Heart left ventricle (tissue), 16 donors: ENCODE measurements around the gene EMX1. TPM values are rescaled to one million over a fixed set of nuclear protein-coding genes. Genes with fewer than 3 reads are reported as not detected.
A peak's percentile ranks its signal among the peaks of the same experiment; 100 is the strongest.

Experiments
- ATAC-seq, 4 donors: fragments of 200-7000 bp; cut with Tn5 transposase; one replicate each; pipeline ENCODE4 v1.9.1; 2020 to 2022; ENCODE audit warnings: moderate library complexity in 4 of 4, mild to moderate bottlenecking in 3 of 4, moderate number of reproducible peaks in 1 of 4
- DNase-seq, 5 donors: peaks; one replicate each; pipeline ENCODE4 v3.0.0-alpha.2; 2020
- H3K27ac ChIP-seq, 12 donors: fragments of 200-600 bp; sonication (generic) in 4 of 12; one replicate each; pipeline versions ENCODE4 v1.5.0 to v1.8.0; 2016 to 2022; ENCODE audit warnings: mild to moderate bottlenecking in 2 of 12
- H3K27me3 ChIP-seq, 9 donors: fragments of 200-600 bp; sonication (generic) in 2 of 9; one replicate each; pipeline versions ENCODE4 v1.5.1 to v1.8.0; 2016 to 2022; ENCODE audit warnings: mild to moderate bottlenecking in 3 of 9
- H3K36me3 ChIP-seq, 9 donors: fragments of 200-600 bp; sonication (generic) in 2 of 9; one replicate each; pipeline versions ENCODE4 v1.5.0 to v1.8.0; 2018 to 2022; ENCODE audit warnings: mild to moderate bottlenecking in 2 of 9
- H3K4me1 ChIP-seq, 12 donors: fragments of 200-600 bp; sonication (generic) in 4 of 12; one replicate each; pipeline versions ENCODE4 v1.5.0 to v1.8.0; 2016 to 2022; ENCODE audit warnings: mild to moderate bottlenecking in 3 of 12
- H3K4me3 ChIP-seq, 12 donors: fragments of 200-600 bp; sonication (generic) in 4 of 12; one replicate each; pipeline versions ENCODE4 v1.5.0 to v1.8.0; 2017 to 2022; ENCODE audit warnings: mild to moderate bottlenecking in 9 of 12, moderate library complexity in 4 of 12
- H3K9me3 ChIP-seq, 12 donors: fragments of 200-600 bp; sonication (generic) in 4 of 12; one replicate each; pipeline versions ENCODE4 v1.5.0 to v1.8.0; 2016 to 2022; ENCODE audit warnings: mild to moderate bottlenecking in 1 of 12
- POLR2A ChIP-seq, 2 donors: fragments of 450-650 bp; IDR thresholded peaks; one replicate each; pipeline ENCODE4 v1.6.1; 2017; ENCODE audit warnings: antibody characterized with exemption in 2 of 2, mild to moderate bottlenecking in 2 of 2, moderate library complexity in 2 of 2
- WGBS, 4 donors: extraction: QIAGEN DNeasy Blood & Tissue Kit in 2 of 4; methylation state at CpG; one replicate each; pipeline versions ENCODE4 v1.1.5 to v1.1.7; 2013 to 2018; 5-methylcytosine and 5-hydroxymethylcytosine counted together
- intact Hi-C, 10 donors: fragments of 100-400 bp; cut with DNase I; formaldehyde crosslinking; loops; one replicate each; pipeline versions ENCODE4 v1.11.1 to v1.14.2; 2022
- polyA plus RNA-seq, 2 donors: library from polyadenylated mRNA; stranded (reverse); fragments of 200-250 nt; gene quantifications; one replicate each; pipeline ENCODE4 v1.2.3, GENCODE V29; 2013
- total RNA-seq, 9 donors: library from RNA; depleted of rRNA in 2 of 9; stranded (reverse); fragments of >200 nt in 2 of 9; fragmentation: NEBNext Ultra II Directional in 3 of 9; extraction: Animal tissue kit (Norgen Biotek cat#: 25700) in 3 of 9; gene quantifications; one replicate each; pipeline versions ENCODE4 v1.1.0 to v1.2.4, GENCODE V29; 2016 to 2023
- TF ChIP-seq, protein P1 (sequence below), 12 donors: fragments of 200-600 bp; sonication (generic) in 4 of 12; IDR thresholded peaks; one replicate each; pipeline versions ENCODE4 v1.5.0 to v1.8.0; 2018 to 2022; ENCODE audit warnings: antibody characterized with exemption in 12 of 12, mild to moderate bottlenecking in 5 of 12
- donor health status: ischemic (EF 13 %, LVEDD 7.1; RV severe dilation, severe dysfunction).
- donor health status: healthy with polysubstance abuse.
- donor health status: DM: no; HTN: yes; CAD: no.
- donor health status: DM: no; HTN: no; CAD: no.
- donor health status: ischemic (EF 25% LVEDD 6.9; RV normal size, moderate dysfunction).
- donor health status: ischemic (EF 25% LVEDD 5.7; RV mildly dilated, moderate dysfunction).
- donor health status: healthy.
- donor health status: DM: yes; HTN: yes; CAD: no.
- donor health status: ischemic (EF 35%, LVEDD 5.7; RV mildly dilated, moderate dysfunction).
- donor health status: nonischemic (EF 11% LVEDD 7.7; RV severe dilation, severe dysfunction).
- donor health status: DM: yes; HTN: yes; CAD: no.
- donor health status: PGD.
- donor health status: ischemic (EF 29% LVEDD 5.4; RV normal size, mild dysfunction).
- donor health status: nonischemic (EF 23%, LVEDD 6.1; RV moderate dilation, normal function).

The EMX1 gene
- total and polyA plus RNA-seq, 11 donors, result not detected

GRCh38 chr2:72965770-72966450, 48.6 kb downstream of the EMX1 start:
- Histone ChIP-seq H3K27me3 (no peaks in the 10 kb centered on the region), H3K9me3 (no peaks in the 10 kb centered on the region), H3K27ac (no peak overlapping the region), H3K4me3 (no peak overlapping the region), H3K36me3 (peaks cover 0 to 6% (median 0%) of the 10 kb centered on the region in 9 donors), H3K4me1 (no peaks in the 10 kb centered on the region)
- DNase-seq (peak in 1 of 5 donors; percentile 9), ATAC-seq (no peak)
- TF ChIP-seq, protein P1, sequence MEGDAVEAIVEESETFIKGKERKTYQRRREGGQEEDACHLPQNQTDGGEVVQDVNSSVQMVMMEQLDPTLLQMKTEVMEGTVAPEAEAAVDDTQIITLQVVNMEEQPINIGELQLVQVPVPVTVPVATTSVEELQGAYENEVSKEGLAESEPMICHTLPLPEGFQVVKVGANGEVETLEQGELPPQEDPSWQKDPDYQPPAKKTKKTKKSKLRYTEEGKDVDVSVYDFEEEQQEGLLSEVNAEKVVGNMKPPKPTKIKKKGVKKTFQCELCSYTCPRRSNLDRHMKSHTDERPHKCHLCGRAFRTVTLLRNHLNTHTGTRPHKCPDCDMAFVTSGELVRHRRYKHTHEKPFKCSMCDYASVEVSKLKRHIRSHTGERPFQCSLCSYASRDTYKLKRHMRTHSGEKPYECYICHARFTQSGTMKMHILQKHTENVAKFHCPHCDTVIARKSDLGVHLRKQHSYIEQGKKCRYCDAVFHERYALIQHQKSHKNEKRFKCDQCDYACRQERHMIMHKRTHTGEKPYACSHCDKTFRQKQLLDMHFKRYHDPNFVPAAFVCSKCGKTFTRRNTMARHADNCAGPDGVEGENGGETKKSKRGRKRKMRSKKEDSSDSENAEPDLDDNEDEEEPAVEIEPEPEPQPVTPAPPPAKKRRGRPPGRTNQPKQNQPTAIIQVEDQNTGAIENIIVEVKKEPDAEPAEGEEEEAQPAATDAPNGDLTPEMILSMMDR (IDR thresholded peaks at IDR 0.05), result no peak
- TF ChIP-seq POLR2A (IDR thresholded peaks at IDR 0.05), result no peak
- WGBS, 4 donors, result 95 to 97% (median 96%) methylated on average over 13 to 14 of the region's 14 CpGs
- intact Hi-C loops, result no loop called here

DNA sequence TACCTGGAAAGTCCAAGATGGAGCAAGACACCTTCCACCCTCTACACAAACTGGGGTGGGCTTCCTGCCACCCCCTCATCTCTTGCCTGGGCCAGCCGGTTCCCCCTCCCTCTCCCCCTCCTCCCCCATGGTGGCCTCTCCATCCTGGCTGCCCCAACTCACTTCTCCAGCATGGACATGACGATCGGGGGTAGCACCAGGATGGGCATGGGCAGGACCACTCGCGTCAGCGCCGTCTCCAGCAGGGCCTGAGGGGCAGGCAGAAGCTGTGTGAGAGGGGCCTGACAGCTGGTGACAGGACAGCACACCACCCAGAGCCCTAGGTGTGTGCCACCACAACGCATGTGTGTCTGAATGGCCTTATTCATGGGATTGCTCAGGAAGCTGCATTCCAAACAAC, 51.0 kb downstream of the EMX1 start:
- DNase-seq (peak in 1 of 5 donors; percentile 10), ATAC-seq (peak in 1 of 4 donors; percentile 10)
- H3K27ac ChIP-seq, result no peak overlapping the region
- TF ChIP-seq POLR2A (IDR thresholded peaks at IDR 0.05), result no peak
- TF ChIP-seq, protein P1 (IDR thresholded peaks at IDR 0.05), result no peak
- 88 to 93% (median 92%) methylated on average over 2 to 8 of the region's 8 CpGs for WGBS, 4 donors
- H3K27me3 ChIP-seq, result no peaks in the 10 kb centered on the region
- intact Hi-C loops, result no loop called here
- peaks cover 0 to 9% (median 0%) of the 10 kb centered on the region in 9 donors for H3K36me3 ChIP-seq
- no peak overlapping the region for H3K4me3 ChIP-seq
- no peaks in the 10 kb centered on the region for H3K9me3 ChIP-seq
- no peaks in the 10 kb centered on the region for H3K4me1 ChIP-seq

DNA sequence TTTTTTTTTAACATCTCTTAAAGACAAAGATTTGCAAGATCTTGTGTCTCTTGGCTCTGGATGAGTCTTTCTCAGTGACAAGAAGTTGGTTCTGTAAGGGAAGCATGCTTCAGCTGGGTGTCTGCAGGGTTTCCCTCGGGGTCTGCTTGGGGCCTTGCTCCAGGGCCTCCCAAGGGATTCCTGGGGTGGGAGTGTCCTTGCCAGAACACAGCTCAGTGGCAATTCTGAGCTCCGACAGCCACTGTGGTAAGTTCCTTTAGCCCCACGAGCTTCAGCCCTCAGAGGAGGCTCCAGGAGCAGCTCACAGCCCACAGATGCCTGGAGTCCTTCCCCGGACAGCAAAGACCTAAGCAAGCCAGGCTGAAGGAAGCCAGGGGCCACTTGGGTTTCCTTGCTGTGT, 52.4 kb downstream of the EMX1 start:
- Histone ChIP-seq H3K4me3 (no peak overlapping the region), H3K4me1 (peaks cover 0 to 7% (median 0%) of the 10 kb centered on the region in 12 donors), H3K27me3 (no peaks in the 10 kb centered on the region), H3K27ac (no peak overlapping the region), H3K9me3 (no peaks in the 10 kb centered on the region), H3K36me3 (peaks cover 0 to 9% (median 0%) of the 10 kb centered on the region in 9 donors)
- no peak for ATAC-seq
- intact Hi-C loops, result loop anchor here in 7 of 10 donors (5.0 to 10.0 kb wide), 3 partner anchors 72 to 77 kb away; no protein-coding TSS in a partner anchor
- TF ChIP-seq POLR2A (IDR thresholded peaks at IDR 0.05), result no peak
- TF ChIP-seq, protein P1 (IDR thresholded peaks at IDR 0.05), result no peak
- WGBS, 4 donors, result 77 to 83% (median 78%) methylated on average over 2 to 4 of the region's 4 CpGs
- DNase-seq, result peak in 1 of 5 donors; percentile 7

DNA sequence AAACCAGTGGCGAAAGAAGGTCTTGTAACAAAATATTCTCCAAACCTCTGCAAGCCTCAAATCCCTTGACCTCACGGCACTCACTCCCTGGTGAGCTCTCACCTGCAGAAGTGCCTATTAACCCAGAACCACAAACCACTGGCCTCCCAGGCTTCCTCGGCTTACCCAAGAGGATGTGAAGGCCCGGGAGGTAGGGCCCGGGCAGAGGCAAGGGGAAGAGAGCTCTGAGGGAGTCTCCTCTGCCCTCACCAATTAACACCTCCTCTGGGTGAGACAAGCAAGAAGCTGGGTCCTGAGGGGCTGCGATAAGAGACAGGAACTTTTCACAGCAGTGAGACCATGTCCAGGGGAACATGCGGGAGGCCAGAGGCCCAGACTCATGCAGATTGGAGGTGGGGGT, 53.7 kb downstream of the EMX1 start:
- H3K36me3 ChIP-seq, result peaks cover 0 to 15% (median 0%) of the 10 kb centered on the region in 9 donors
- no peaks in the 10 kb centered on the region for H3K27me3 ChIP-seq
- H3K27ac ChIP-seq, result no peak overlapping the region
- peaks cover 0 to 7% (median 0%) of the 10 kb centered on the region in 12 donors for H3K4me1 ChIP-seq
- no peaks in the 10 kb centered on the region for H3K9me3 ChIP-seq
- intact Hi-C loops, result loop anchor here in 7 of 10 donors (5.0 to 10.0 kb wide), 3 partner anchors 74 to 79 kb away; no protein-coding TSS in a partner anchor
- DNase-seq (peak in 1 of 5 donors; percentile 1), ATAC-seq (no peak)
- 91 to 95% (median 92%) methylated on average over 7 of the region's 7 CpGs for WGBS, 4 donors
- H3K4me3 ChIP-seq, result no peak overlapping the region
- no peak for TF ChIP-seq POLR2A (IDR thresholded peaks at IDR 0.05)
- TF ChIP-seq, protein P1 (IDR thresholded peaks at IDR 0.05), result no peak
